Endodermal cell (in vitro differentiated cells): Measurements from ENCODE around the gene ZNF217. TPM values are rescaled to one million over a fixed set of nuclear protein-coding genes. Genes with fewer than 3 reads are reported as not detected.
"Not testable (repeated sequence)": the region's sequence is repeated elsewhere in the genome, so short reads cannot be mapped to it uniquely, and the experiment has no call there.

ENCODE experiments used
- DNase-seq: peaks from one replicate; pipeline ENCODE4 v3.0.0-alpha.2; 2017
- H3K27ac ChIP-seq: 2 replicates; pipeline ENCODE4 v1.5.1; 2013; ENCODE audit warnings: mild to moderate bottlenecking, low read depth, low read length, moderate library complexity
- H3K27me3 ChIP-seq: 2 replicates; pipeline ENCODE4 v1.6.1; 2013; ENCODE audit warnings: mild to moderate bottlenecking, low read length, moderate library complexity; ENCODE audit not compliant: insufficient read depth, control insufficient read depth, poor library complexity, severe bottlenecking
- H3K36me3 ChIP-seq: 2 replicates; pipeline ENCODE4 v1.7.0; 2013; ENCODE audit warnings: mild to moderate bottlenecking, low read length, moderate library complexity; ENCODE audit not compliant: control insufficient read depth, insufficient read depth
- H3K4me1 ChIP-seq: one replicate; pipeline ENCODE4 v1.7.0; 2013; ENCODE audit warnings: low read length; ENCODE audit not compliant: control insufficient read depth, insufficient read depth
- H3K4me3 ChIP-seq: 2 replicates; pipeline ENCODE4 v1.5.1; 2013; ENCODE audit warnings: mild to moderate bottlenecking, low read length, moderate library complexity
- H3K9ac ChIP-seq: 2 replicates; pipeline ENCODE4 v1.6.1; 2013; ENCODE audit warnings: mild to moderate bottlenecking, low read length, moderate library complexity; ENCODE audit not compliant: poor library complexity, severe bottlenecking; ENCODE audit errors: extremely low read depth
- H3K9me3 ChIP-seq: 2 replicates; pipeline ENCODE4 v1.6.1; 2013; ENCODE audit warnings: mild to moderate bottlenecking, low read length, moderate library complexity; ENCODE audit not compliant: control insufficient read depth
- H3K27ac Mint-ChIP-seq: 2 replicates; pipeline ENCODE4 v1.8.0; 2020; ENCODE audit warnings: mixed read lengths
- H3K27me3 Mint-ChIP-seq: 2 replicates; pipeline ENCODE4 v1.8.0; 2021; ENCODE audit warnings: mild to moderate bottlenecking, mixed read lengths; ENCODE audit not compliant: insufficient read depth
- H3K36me3 Mint-ChIP-seq: 2 replicates; pipeline ENCODE4 v1.8.0; 2020; ENCODE audit warnings: low read depth, mixed read lengths
- H3K4me1 Mint-ChIP-seq: 2 replicates; pipeline ENCODE4 v1.8.0; 2020; ENCODE audit warnings: mixed read lengths
- H3K4me3 Mint-ChIP-seq: 2 replicates; pipeline ENCODE4 v1.8.0; 2020; ENCODE audit warnings: mild to moderate bottlenecking, moderate library complexity, mixed read lengths
- H3K9me3 Mint-ChIP-seq: 2 replicates; pipeline ENCODE4 v1.8.0; 2020; ENCODE audit warnings: mild to moderate bottlenecking, mixed read lengths
- WGBS, 2 experiments: methylation state at CpG; one replicate each; pipeline versions ENCODE4 v1.1.5 to v1.1.7; 2013; ENCODE audit warnings: missing lambda C conversion rate in 2 of 2, mixed read lengths in 1 of 2; ENCODE audit not compliant: insufficient coverage in 1 of 2, insufficient read length in 1 of 2; 5-methylcytosine and 5-hydroxymethylcytosine counted together
- total RNA-seq, 2 donors: library from RNA; stranded (reverse); fragmentation: NEBNext Ultra II Directional in 1 of 2; extraction: Animal tissue kit (Norgen Biotek cat#: 25700) in 1 of 2; gene quantifications; 2 replicates in 1 of 2; 3 replicates in 1 of 2; pipeline ENCODE4 v1.2.1, GENCODE V29; 2021
- TF ChIP-seq, protein P1 (sequence below): fragments of 200-600 bp; sonication (generic); conservative IDR thresholded peaks from 2 replicates; pipeline ENCODE4 v1.5.0; 2021; ENCODE audit warnings: antibody characterized with exemption, mild to moderate bottlenecking

ZNF217 gene
- total RNA-seq, 2 donors from 2014 or later = 100 to 123 TPM

GRCh38 chr20:53590122-53590521 is 3.5 kb downstream of the ZNF217 start:
- not testable (repeated sequence) for H3K27me3 ChIP-seq, H3K27ac ChIP-seq, DNase-seq, H3K27me3 Mint-ChIP-seq, H3K36me3 Mint-ChIP-seq, H3K9me3 Mint-ChIP-seq, H3K36me3 ChIP-seq, H3K4me1 ChIP-seq, H3K9me3 ChIP-seq
- Histone ChIP-seq H3K9ac (peak overlapping the region; percentile 71), H3K4me3 (peak overlapping the region; percentile 80)
- H3K4me3 Mint-ChIP-seq = peak overlapping the region; percentile 89
- H3K4me1 Mint-ChIP-seq = peaks cover 46% of the 10 kb centered on the region
- no CpG with 5 or more reads among the region's 2 CpGs for WGBS, 2 experiments
- H3K27ac Mint-ChIP-seq = peak overlapping the region; percentile 57

- DNase-seq = peak; percentile 67
- peaks cover 50% of the 10 kb centered on the region for H3K4me1 Mint-ChIP-seq
- H3K36me3 Mint-ChIP-seq = not testable (repeated sequence)
Measured at GRCh38 chr20:53589321-53590065, 4.1 kb downstream of the ZNF217 start.

GRCh38 chr20:53587157-53587703 is 6.4 kb downstream of the ZNF217 start:
- peak overlapping the region; percentile 33 for H3K4me3 Mint-ChIP-seq
- H3K27ac Mint-ChIP-seq = not testable (repeated sequence)

More at GRCh38 chr20:53589321-53590065, 4.1 kb downstream of the ZNF217 start:
- not testable (repeated sequence) for H3K27me3 Mint-ChIP-seq, H3K27ac ChIP-seq, H3K36me3 ChIP-seq, H3K9me3 Mint-ChIP-seq, H3K9me3 ChIP-seq, H3K4me1 ChIP-seq, H3K27me3 ChIP-seq
- H3K9ac ChIP-seq = peak overlapping the region; percentile 71
- peak overlapping the region; percentile 80 for H3K4me3 ChIP-seq
- WGBS, 2 experiments = 23 to 37% methylated on average over 4 to 8 of the region's 12 CpGs
- Mint-ChIP-seq H3K27ac (peak overlapping the region; percentile 92), H3K4me3 (peak overlapping the region; percentile 89)

GRCh38 chr20:53586640-53587039 is 7.0 kb downstream of the ZNF217 start:
- TF ChIP-seq, protein P1, sequence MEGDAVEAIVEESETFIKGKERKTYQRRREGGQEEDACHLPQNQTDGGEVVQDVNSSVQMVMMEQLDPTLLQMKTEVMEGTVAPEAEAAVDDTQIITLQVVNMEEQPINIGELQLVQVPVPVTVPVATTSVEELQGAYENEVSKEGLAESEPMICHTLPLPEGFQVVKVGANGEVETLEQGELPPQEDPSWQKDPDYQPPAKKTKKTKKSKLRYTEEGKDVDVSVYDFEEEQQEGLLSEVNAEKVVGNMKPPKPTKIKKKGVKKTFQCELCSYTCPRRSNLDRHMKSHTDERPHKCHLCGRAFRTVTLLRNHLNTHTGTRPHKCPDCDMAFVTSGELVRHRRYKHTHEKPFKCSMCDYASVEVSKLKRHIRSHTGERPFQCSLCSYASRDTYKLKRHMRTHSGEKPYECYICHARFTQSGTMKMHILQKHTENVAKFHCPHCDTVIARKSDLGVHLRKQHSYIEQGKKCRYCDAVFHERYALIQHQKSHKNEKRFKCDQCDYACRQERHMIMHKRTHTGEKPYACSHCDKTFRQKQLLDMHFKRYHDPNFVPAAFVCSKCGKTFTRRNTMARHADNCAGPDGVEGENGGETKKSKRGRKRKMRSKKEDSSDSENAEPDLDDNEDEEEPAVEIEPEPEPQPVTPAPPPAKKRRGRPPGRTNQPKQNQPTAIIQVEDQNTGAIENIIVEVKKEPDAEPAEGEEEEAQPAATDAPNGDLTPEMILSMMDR = no peak
- Histone ChIP-seq H3K36me3 (peaks cover 13% of the 10 kb centered on the region), H3K27me3 (no peaks in the 10 kb centered on the region), H3K9ac (no peak overlapping the region), H3K27ac (no peak overlapping the region), H3K4me1 (peaks cover 17% of the 10 kb centered on the region), H3K9me3 (no peaks in the 10 kb centered on the region), H3K4me3 (peak overlapping the region; percentile 51)
- H3K4me3 Mint-ChIP-seq = peak overlapping the region; percentile 33
- no peaks in the 10 kb centered on the region for H3K9me3 Mint-ChIP-seq
- no peak for DNase-seq
- peak overlapping the region; percentile 88 for H3K27ac Mint-ChIP-seq
- WGBS, 2 experiments = 84 to 85% methylated on average over 3 to 6 of the region's 6 CpGs
- no peaks in the 10 kb centered on the region for H3K27me3 Mint-ChIP-seq
- peaks cover 69% of the 10 kb centered on the region for H3K4me1 Mint-ChIP-seq
- H3K36me3 Mint-ChIP-seq = peaks cover 16% of the 10 kb centered on the region

More at GRCh38 chr20:53587157-53587703, 6.4 kb downstream of the ZNF217 start:
- DNase-seq, H3K27me3 Mint-ChIP-seq, H3K27ac ChIP-seq, H3K9me3 ChIP-seq, H3K36me3 ChIP-seq, H3K9me3 Mint-ChIP-seq, H3K9ac ChIP-seq, H3K4me3 ChIP-seq, H3K27me3 ChIP-seq: not testable (repeated sequence)
- H3K4me1 ChIP-seq = peaks cover 13% of the 10 kb centered on the region
- Mint-ChIP-seq H3K36me3 (peaks cover 10% of the 10 kb centered on the region), H3K4me1 (peaks cover 66% of the 10 kb centered on the region)
- WGBS, 2 experiments = 100% methylated on average over 1 of the region's 1 CpG

DNA sequence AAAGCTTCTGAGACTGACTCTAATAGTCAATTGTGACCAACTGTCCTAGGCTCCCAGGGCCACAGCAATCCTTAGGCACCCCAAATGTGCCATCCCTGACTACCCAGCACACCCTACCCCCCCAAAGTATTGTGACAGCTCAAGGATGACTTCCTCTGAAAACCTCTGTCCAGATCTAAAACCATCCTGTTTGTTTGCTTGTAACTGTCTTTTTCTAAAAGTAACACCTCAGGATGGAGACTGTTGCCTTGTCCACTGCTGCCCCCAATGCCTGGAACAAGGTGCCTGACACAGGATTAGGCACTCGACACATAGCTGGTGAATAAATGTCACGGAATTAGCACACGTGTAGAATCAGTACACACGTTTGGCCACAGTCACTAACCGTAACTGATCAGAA is 7.7 kb downstream of the ZNF217 start:
- H3K4me1 Mint-ChIP-seq = peaks cover 68% of the 10 kb centered on the region
- peak overlapping the region; percentile 33 for H3K4me3 Mint-ChIP-seq
- not testable (repeated sequence) for H3K9ac ChIP-seq, H3K27ac ChIP-seq, H3K9me3 Mint-ChIP-seq, H3K9me3 ChIP-seq, H3K27me3 ChIP-seq, H3K27me3 Mint-ChIP-seq
- 80 to 87% methylated on average over 3 to 5 of the region's 5 CpGs for WGBS, 2 experiments
- peak; percentile 10 for DNase-seq
- Histone ChIP-seq H3K36me3 (peaks cover 21% of the 10 kb centered on the region), H3K4me1 (peaks cover 17% of the 10 kb centered on the region), H3K4me3 (peak overlapping the region; percentile 51)
- H3K36me3 Mint-ChIP-seq = peaks cover 22% of the 10 kb centered on the region
- peak overlapping the region; percentile 88 for H3K27ac Mint-ChIP-seq

- peak; percentile 30 for DNase-seq
- H3K9me3 Mint-ChIP-seq, H3K9ac ChIP-seq, H3K9me3 ChIP-seq, H3K27me3 Mint-ChIP-seq, H3K27ac ChIP-seq, H3K27me3 ChIP-seq: not testable (repeated sequence)
- Histone ChIP-seq H3K4me3 (peak overlapping the region; percentile 45), H3K4me1 (peaks cover 23% of the 10 kb centered on the region), H3K36me3 (peaks cover 29% of the 10 kb centered on the region)
- H3K36me3 Mint-ChIP-seq = peaks cover 30% of the 10 kb centered on the region
- H3K27ac Mint-ChIP-seq = peak overlapping the region; percentile 88
- WGBS, 2 experiments = 95% methylated on average over 5 of the region's 6 CpGs; no CpG with 5 or more reads in 1 of the 2 experiments
- H3K4me3 Mint-ChIP-seq = peak overlapping the region; percentile 33
- H3K4me1 Mint-ChIP-seq = peaks cover 72% of the 10 kb centered on the region
Measured at GRCh38 chr20:53585004-53585569, 8.6 kb downstream of the ZNF217 start.
